ENCODE measurements around the gene FCER1G.
A peak's percentile ranks its signal among the peaks of the same experiment; 100 is the strongest.

DNA sequence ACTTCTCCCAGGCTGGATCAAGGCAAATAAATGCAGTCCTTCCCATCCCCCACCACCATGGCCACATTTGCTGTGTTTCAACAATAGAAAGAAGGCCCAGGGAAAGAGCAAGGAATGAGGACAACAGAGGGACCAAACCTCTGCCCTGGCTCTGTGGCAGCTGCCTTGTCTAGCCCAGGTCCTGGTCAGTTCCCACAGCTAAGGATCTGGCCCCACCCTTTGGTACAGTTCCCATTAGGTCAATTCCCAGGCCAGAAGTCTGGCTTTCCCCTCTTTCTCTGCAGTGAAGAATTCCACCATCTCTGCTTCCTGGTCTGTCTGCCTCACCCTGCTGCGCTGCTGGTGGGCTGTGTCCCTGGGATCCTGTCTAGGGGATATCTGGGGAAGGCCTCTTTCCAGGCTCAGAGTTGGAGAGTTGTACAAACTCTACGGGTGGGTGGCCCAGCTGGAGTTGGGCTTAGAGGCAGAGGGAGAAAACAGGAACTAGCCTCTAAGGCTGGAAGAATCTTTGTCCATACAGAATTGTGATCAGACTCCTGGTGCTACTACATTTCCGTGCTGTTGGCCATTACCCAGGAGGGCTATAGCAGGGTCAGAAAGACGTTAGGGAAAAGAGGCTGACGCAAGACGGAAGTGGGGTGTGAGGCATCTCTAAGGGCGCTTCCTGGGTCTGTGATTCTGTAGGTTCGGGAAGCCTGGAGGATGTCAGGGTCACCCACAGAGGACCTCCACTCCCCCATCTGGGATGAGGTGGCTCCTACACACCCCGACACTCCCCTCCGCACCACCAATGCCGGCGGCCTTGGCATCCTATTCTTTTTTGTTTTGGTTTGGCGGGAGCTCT, 13.9 kb upstream of the FCER1G start:
- TF ChIP-seq, protein P1, sequence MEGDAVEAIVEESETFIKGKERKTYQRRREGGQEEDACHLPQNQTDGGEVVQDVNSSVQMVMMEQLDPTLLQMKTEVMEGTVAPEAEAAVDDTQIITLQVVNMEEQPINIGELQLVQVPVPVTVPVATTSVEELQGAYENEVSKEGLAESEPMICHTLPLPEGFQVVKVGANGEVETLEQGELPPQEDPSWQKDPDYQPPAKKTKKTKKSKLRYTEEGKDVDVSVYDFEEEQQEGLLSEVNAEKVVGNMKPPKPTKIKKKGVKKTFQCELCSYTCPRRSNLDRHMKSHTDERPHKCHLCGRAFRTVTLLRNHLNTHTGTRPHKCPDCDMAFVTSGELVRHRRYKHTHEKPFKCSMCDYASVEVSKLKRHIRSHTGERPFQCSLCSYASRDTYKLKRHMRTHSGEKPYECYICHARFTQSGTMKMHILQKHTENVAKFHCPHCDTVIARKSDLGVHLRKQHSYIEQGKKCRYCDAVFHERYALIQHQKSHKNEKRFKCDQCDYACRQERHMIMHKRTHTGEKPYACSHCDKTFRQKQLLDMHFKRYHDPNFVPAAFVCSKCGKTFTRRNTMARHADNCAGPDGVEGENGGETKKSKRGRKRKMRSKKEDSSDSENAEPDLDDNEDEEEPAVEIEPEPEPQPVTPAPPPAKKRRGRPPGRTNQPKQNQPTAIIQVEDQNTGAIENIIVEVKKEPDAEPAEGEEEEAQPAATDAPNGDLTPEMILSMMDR (IDR thresholded peaks at IDR 0.05): no peak
- peak in 1 of 3 donors; percentile 4 for TF ChIP-seq POLR2A (IDR thresholded peaks at IDR 0.05)

Measured in body of pancreas (tissue), 4 donors.